Measurements from ENCODE around the gene ETS1. TPM values are rescaled to one million over a fixed set of nuclear protein-coding genes. Genes with fewer than 3 reads are reported as not detected.

Gene ETS1
- total RNA-seq, 2 experiments from 2014 or later: 203 to 466 TPM

- Histone ChIP-seq H3K9me2 (ENCODE audit: insufficient read depth, low read length) (no peaks in the 10 kb centered on the region), H3K4me3 (ENCODE audit: low read depth, low read length, poor library complexity, severe bottlenecking) (no peak overlapping the region), H3K79me2 (ENCODE audit: insufficient read depth, low read depth, low read length) (no peaks in the 10 kb centered on the region), H3K4me1 (ENCODE audit: insufficient read depth, low read length, poor library complexity, severe bottlenecking) (peaks cover 25% of the 10 kb centered on the region), H3K27ac (ENCODE audit: low read depth, low read length, poor library complexity, severe bottlenecking) (no peak overlapping the region), H3K9me3 (ENCODE audit: low read length) (no peaks in the 10 kb centered on the region), H3K4me2 (ENCODE audit: low read length) (no peak overlapping the region), H2AFZ (ENCODE audit: low read length) (no peak overlapping the region), H4K20me1 (ENCODE audit: insufficient read depth, low read length) (no peaks in the 10 kb centered on the region), H3K36me3 (ENCODE audit: insufficient read depth, low read length) (no peaks in the 10 kb centered on the region)
- TF ChIP-seq EZH2phosphoT487 (IDR thresholded peaks at IDR 0.05; ENCODE audit: borderline replicate concordance, low read depth, low read length): no peak
- no peak for TF ChIP-seq CTCF (conservative IDR thresholded peaks at IDR 0.05; ENCODE audit: low read length)
- intact Hi-C loops (cut with micrococcal nuclease; ENCODE audit: unreplicated experiment): no loop called here
- ChIA-PET POLR2A (interaction anchor here (0.7 to 2.4 kb wide), 4 partner anchors 8 to 58 kb away, joined by 4 to 16 read pairs (median 8); no protein-coding TSS in a partner anchor), CTCF (ENCODE audit: unreplicated experiment) (interaction anchor here (1.0 to 1.6 kb wide), 3 partner anchors 9 to 22 kb away, joined by 3 to 5 read pairs (median 4); no protein-coding TSS in a partner anchor)
- DNase-seq (ENCODE audit: low spot score): no peak
- no TSS peak for BruUV-seq (replicated peaks)
Measured at GRCh38 chr11:128531588-128531987, 55.8 kb downstream of the ETS1 start.

DNA sequence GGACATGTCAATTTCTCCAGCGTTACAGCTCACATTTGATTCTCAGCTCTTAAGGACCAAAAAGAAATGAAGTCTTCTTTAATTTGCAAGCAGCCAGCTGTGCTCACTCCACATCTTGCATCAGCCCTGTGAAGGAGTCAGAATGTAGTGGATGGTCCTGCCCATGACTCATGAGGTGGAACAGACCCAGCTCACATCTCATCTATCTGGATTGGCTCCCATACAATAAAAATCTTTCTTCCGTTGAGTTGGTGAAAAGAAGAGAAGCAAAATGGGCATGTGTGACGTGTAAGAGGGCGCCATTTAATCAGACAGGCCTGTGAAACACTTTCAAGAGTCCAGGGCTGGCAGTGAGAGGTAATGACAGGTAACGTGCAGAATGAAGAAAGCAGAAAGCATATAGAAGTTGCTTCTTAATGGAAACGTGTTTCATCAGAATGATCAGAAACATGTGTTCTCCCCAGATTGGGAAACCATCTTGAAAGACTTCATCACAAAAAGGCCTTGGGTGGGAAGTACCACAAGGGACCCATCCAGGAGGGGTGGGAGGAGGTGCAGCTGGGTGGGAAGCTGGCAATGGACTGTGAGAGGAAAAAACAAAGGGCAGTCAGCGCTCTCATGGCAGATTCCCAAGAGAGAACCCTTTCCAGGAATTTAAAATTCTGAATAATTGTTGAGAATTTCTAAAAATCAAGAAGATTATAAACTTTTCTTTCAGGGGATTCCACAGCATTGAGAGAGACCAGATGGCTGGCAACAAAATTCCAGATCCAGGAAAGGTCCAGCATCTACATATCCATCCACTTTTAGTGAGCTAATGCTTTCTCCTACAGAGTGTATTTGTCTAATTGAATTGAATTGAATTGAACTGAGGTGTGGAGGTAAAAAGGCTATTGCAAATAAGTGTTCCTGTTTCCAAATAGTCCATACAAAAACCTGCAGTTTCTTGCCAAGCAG is 57.0 kb downstream of the ETS1 start:
- Histone ChIP-seq H2AFZ (ENCODE audit: low read length) (peak overlapping the region; percentile 3; the same call in 1 of the 2 replicates), H3K4me3 (ENCODE audit: low read depth, low read length, poor library complexity, severe bottlenecking) (no peak overlapping the region), H3K9me3 (ENCODE audit: low read length) (no peaks in the 10 kb centered on the region), H3K4me1 (ENCODE audit: insufficient read depth, low read length, poor library complexity, severe bottlenecking) (peaks cover 34% of the 10 kb centered on the region), H3K36me3 (ENCODE audit: insufficient read depth, low read length) (no peaks in the 10 kb centered on the region), H3K27ac (ENCODE audit: low read depth, low read length, poor library complexity, severe bottlenecking) (no peak overlapping the region), H3K79me2 (ENCODE audit: insufficient read depth, low read depth, low read length) (no peaks in the 10 kb centered on the region), H4K20me1 (ENCODE audit: insufficient read depth, low read length) (no peaks in the 10 kb centered on the region), H3K9me2 (ENCODE audit: insufficient read depth, low read length) (no peaks in the 10 kb centered on the region), H3K4me2 (ENCODE audit: low read length) (no peak overlapping the region)
- ChIA-PET POLR2A (interaction anchor here (0.6 to 2.8 kb wide), 13 partner anchors 9 to 81 kb away, joined by 3 to 12 read pairs (median 4); no protein-coding TSS in a partner anchor), CTCF (ENCODE audit: unreplicated experiment) (interaction anchor here (0.9 to 1.3 kb wide), 2 partner anchors 19 to 24 kb away, joined by 3 to 4 read pairs; no protein-coding TSS in a partner anchor)
- intact Hi-C loops (cut with micrococcal nuclease; ENCODE audit: unreplicated experiment): no loop called here
- TF ChIP-seq EZH2phosphoT487 (IDR thresholded peaks at IDR 0.05; ENCODE audit: borderline replicate concordance, low read depth, low read length) (no peak), CTCF (conservative IDR thresholded peaks at IDR 0.05; ENCODE audit: low read length) (no peak)
- no TSS peak for BruUV-seq (replicated peaks)
- DNase-seq (ENCODE audit: low spot score): no peak
